Skeletal muscle cell (primary cell): ENCODE results near the gene REPS2.

Experiments
- DNase-seq: peaks from one replicate; pipeline ENCODE4 v3.0.0-alpha.2; 2010; ENCODE audit warnings: low read depth
- H3K4me3 ChIP-seq: 2 replicates; pipeline ENCODE4 v1.5.1; 2011; ENCODE audit warnings: low read depth, mild to moderate bottlenecking, control low read depth, low read length, moderate library complexity

The REPS2 gene

DNA sequence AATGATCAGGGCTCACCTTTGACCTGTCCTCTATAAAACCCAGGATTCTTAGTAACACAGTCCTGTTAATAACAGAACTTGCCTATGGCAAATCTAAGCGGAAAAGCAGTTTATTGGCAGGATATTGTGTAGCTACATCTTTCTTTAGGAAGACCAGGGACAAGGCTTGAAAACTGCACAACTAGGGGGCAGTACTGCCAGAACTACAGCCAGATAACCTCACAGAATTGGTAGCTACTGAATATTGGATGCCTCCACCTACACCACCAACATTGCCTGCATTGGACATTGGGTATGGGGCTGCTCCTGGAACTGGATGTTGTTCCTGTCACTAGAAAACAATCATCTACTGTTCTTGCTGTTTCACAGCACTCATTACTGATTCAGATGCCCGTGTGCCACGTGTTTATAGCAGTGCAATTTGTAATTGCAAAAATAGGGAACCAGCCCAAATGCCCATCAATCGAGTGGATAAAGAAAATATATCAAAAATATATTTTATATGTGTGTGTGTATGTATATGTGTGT lies 47.4 kb downstream of the REPS2 start:
- no peak overlapping the region for H3K4me3 ChIP-seq
- no peak for DNase-seq

DNA sequence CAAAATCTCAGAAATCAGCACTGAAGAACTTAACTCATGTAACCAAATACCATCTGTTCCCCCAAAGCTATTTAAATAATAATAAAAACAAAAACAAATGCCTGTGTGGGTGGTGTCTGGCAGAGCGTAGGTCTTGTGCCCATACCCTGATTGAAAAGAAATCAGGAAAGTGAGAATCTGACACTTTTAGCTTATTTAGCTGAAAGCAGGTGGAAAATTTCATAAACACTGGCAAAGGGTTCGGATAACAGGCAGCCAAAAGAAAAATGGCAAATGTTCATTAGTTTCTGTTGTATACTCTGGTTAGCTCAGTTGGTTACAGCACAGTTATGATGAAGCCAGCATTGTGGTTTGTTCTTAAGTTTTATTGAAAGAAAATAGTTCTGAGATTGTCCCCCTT lies 48.3 kb downstream of the REPS2 start:
- DNase-seq, result no peak
- no peak overlapping the region for H3K4me3 ChIP-seq

DNA sequence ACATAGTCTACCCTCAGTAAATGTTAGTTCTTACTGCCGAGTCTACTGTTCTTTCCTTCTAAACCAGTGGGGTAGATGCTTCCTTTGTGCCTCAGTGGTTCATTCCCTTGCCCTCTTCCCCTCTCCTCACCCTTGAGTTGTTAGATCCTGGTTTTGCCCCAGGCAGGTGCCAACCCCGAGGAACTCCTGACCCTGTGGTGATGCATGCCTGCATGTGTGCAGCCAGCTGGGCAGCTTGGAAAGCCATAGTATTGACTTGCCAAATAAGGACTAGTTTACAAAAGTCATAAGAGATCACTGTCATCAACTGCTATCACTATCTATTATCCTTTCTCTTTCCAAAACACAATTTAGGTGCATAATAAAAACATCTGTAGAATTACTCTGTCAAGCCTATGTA lies 50.9 kb downstream of the REPS2 start:
- no peak for DNase-seq
- H3K4me3 ChIP-seq, result no peak overlapping the region

DNA sequence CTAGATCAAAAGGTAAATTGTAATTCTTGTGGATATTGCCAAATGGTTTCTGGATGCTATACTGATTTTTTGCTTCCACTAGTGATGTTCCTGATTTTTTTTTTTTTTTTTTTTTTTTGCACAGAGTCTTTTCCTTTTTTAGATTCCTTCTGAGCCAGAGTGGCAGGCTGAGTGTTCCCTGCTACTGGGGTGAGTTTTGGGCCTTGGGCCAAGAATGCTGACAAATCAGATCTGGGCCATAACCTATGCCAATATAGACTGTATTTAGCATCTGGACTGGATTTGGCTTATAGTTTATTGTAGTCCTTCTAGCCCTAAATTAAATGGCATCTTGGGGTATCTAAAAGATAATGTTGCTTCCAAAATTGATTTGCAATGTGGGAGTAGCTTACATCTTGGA lies 52.8 kb downstream of the REPS2 start:
- no peak for DNase-seq
- no peak overlapping the region for H3K4me3 ChIP-seq

DNA sequence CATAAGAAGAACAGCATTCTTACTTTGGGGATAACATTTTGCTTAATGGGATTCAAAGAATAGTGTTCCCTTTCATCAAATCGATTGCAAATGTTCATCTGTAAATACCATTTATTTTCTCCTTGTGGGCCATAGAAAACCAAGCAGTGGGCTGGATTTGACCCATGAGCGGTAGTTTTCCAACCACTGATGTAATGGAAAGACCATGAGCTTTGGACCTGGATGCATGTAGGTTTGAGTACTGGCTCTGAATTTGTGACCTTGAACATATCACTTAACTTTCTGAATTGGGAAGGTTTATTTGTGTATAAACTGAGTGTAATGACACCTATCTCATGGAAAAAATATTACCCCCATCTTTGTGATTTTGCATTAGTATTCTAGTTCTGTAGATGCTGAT lies 54.3 kb downstream of the REPS2 start:
- H3K4me3 ChIP-seq, result no peak overlapping the region

DNA sequence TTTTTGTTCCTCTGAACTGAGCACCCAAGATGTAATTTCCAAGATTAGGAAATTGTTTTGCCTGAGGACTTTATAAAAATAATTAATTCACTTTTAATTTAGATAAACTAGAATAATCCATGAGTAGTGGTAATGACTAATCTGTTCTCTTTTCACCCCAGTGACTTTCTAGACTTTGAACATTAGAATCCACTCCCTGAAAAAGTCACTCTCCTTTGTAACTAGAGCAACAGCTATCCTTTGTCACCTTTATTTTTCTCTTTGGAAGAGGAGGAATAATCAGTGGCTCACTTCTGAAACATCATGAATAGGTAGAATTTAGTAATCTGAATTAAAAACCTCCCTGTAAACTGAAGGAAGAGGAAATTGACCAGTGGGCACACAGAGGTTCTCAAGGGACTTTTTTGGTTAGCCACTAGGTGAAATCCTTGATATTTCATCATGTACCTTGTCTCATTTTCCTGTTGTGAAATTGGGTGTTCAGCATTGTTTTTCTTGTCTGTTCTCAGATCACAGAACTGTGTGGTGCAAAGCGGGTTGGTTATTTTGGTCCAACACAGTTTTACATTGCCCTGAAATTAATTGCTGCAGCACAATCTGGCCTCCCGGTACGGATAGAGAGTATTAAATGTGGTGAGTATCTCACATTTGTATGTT lies 59.4 kb downstream of the REPS2 start:
- DNase-seq, result no peak
- H3K4me3 ChIP-seq, result no peak overlapping the region

More for the DNA sequence above, 54.3 kb downstream of the REPS2 start:
- no peak for DNase-seq

DNA sequence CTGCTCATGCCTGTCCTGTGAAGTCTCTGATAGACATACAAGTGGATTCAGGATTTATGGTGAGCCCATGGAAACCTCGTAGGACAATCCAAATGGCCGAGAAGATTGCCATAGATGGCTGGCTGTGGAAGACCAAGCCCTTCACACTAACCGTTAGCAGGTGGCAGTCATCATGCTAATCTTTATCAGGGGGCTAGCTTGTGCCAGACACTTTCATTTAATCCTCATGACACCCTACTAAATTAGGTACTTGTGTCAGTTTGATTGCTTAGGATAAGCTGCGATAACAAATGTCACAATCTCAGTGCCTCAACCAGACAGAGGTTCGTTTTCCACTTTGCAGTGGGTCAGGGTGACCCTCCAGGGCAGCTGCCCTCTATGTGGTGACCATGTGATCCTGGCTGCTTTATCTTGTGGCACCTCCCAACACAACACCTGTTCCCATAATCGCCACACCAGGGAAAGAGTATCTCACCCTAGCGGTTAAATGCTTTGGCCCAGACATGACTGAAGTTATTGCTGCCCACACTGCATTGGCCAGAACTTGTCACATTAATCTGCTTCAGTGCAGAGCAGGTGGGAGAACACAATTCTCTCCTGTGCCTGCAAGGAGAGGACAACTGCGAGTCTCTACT lies 60.8 kb downstream of the REPS2 start:
- no peak for DNase-seq
- no peak overlapping the region for H3K4me3 ChIP-seq

DNA sequence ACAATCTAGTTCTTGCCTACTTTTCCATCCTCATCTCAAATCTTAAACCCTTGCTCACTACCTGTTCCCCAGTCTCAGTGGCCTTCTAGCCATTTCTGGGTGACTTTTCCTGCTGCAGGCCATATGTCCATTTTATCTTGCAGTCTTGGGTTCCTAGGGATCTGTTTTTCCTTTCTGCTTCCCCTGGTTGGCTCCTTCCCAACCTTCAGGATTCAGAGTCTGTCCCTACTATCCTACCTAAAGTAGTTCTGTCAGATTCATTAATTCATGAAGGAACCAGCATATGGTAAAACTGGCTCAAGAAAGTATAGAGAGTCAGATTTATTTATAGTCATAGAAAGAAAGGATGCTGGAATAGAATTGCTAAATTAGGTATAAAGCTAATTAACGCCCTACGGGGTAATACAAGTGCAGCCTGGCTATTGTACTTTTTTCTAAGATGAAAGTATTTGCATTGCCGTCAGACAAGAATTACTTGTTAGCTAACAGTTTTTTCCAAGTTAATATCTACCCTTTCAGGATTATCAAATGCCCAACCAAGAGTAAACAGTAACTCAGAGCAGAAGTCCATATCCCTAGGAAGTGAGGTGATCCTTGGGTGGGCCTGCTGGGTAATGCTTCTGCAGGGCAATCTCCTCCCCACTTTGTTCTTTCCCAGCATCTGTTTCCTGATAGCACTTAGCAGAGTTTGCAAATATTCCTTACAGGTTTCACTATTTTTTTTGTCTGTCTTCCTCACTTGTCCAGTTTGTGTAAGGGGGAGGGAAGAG lies 63.6 kb downstream of the REPS2 start:
- no peak for DNase-seq
- H3K4me3 ChIP-seq, result no peak overlapping the region

DNA sequence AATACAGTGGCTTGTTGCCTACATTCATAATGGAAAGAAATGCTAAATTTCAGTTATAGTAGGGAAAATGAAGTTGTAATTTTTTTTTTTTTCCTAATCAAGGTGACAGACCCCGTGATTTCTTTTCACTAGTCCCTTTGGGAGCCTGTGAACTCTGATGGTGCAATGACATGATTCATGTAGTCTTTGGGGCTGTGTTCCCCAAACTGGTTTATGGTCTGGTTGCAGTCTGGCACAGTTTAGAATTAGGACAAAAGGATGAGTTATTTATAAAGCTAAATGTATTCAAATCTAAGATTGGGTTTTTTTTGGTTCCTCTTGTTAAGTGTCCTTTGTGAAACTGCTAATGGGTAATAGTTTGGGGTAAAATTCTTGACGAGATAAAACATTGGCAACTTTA lies 66.0 kb downstream of the REPS2 start:
- no peak for DNase-seq
- no peak overlapping the region for H3K4me3 ChIP-seq

DNA sequence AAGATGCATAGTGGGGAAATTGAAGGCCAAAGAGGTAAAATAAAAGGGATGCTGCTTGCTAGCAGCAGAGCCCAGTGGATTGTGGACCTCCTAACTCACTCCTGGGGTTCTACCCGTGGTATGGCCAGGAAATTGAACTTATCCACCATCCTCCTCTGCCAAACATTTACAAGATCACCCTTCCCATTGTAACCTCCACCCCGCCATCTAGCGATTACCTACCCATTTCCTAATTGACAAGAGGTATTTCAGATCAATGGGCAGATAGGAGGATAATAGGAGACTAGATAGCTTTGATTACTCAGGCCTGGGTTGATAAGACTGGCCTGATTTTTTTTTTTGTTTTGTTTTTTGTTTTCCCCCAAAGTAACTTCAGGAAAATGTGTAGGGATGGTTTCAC lies 67.8 kb downstream of the REPS2 start:
- no peak overlapping the region for H3K4me3 ChIP-seq
- DNase-seq, result no peak

DNA sequence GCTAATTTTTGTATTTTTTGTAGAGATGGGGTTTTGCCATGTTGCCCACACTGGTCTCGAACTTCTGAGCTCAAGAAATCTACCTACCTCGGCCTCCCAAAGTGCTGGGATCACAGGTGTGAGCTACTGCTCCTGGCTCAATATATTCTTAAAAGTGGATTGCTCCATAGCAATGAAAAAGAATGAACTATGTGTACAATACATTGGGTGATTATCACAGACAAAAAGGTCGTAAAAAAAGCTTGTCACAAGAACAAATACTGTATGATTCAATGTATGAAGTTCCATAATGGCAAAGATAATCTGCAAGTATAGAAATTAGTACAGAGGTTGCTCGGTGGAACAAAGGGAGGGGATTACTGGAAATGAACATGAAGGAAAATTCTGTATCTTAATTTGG lies 70.7 kb downstream of the REPS2 start:
- no peak for DNase-seq
- H3K4me3 ChIP-seq, result no peak overlapping the region

DNA sequence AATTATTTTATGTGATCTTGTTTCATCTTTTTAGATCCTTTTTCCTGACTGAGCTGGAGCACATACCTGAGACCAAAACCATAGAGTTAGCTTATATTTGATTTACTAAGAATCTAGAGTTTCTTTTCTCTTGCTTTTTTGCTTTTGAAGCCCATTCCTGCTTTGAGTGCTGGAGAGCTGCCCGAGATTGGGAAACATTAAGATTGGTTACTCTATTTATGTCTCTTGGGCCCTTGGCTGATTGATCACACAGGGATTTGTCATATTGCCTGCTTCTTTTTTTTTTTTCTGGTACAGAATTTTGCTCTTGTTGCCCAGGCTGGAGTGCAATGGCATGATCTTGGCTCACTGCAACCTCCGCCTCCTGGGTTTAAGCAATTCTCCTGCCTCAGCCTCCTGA lies 73.9 kb downstream of the REPS2 start:
- H3K4me3 ChIP-seq, result no peak overlapping the region
- DNase-seq, result no peak

DNA sequence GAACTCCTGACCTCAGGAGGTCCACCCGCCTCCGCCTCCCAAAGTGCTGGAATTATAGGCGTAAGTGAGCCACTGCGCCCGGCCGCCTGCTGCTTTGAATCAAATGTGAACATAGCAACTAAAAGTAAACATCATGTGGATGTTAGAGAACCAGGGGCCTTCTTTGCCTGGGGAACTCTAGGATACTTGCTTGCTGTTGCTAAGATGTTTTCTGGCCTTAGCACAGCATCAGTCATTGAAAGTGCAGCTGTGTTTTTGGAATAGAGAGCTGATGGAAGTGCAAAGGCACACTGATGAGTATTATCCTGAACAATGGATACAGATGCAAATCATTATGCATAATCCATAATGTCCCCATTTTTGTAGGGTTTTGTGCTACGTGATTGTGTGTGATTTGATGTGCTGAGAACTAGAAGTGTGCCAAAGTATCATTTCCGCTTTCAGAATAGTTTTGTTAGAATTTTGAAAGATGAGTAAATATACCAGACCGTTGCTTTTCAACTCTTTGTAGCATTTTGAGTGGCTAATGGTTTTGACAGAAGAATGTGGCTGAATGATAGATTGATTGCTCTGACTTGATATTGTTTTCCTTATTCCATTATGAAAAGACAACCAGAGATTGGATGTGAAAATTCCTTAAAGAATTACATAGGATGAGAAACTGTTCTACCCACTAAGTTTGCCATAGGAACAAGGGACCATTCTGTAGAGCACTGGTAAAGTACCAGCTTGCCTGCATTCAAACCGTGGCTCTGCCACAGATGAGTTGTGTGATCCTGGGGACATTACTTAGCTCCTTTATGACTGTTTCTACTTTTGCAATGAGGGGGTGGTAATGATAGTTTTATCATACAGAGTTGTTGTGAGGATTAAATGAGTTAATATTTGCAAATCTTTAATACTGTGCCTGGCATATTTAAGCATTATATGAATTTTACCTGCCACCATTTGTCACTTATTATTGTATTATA lies 74.7 kb downstream of the REPS2 start:
- H3K4me3 ChIP-seq, result no peak overlapping the region
- no peak for DNase-seq

DNA sequence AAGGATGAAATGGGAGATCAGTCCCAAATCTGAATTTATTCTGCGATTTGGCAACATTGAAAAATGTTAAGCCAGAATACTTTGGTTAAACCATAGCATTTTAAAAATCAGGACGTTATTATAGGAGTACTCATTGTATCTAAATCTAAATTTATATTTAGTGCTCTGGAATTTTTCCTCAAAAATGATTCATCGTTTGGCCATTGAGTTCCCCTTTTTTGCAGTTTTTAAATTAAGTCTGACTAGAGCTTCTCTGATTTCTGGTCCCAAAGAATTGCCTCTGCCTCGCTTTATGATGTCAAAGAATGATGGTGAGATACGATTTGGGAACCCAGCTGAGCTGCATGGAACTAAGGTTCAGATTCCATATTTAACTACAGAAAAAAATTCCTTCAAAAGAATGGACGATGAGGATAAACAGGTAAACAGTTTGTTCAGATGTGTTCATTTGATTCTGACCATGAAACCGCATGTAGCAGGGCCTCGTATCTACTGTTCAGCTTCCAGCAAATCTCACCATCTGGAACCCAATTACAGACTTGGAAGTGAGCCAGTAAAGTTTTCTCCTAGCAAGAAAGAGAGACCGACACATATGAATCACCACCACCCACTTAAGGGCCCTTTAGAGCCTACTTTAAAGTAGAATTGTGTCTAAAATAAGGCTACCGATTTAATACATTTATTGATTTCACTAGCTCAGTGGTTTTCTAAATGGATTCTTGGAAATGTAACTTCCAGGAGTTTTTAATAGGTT lies 75.6 kb downstream of the REPS2 start:
- H3K4me3 ChIP-seq, result no peak overlapping the region
- DNase-seq, result no peak

DNA sequence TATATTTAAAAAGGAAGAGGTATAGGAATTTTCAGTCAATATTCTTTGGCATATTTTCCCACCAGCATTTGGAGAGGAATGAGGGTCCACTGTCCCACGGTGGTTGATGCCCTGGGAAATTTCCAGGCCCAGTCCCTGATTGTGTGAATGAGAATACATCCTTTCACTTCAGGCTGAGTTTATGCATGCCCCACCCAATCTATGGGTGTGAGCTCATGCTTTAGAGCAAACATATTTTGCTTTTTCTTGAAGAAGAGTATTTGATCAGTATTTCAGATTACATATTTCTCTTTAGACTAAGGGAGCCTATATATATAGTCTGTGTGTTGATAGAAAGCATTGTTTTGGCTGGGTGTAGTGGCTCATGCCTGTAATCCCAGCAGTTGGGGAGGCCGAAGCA lies 77.2 kb downstream of the REPS2 start:
- no peak overlapping the region for H3K4me3 ChIP-seq
- no peak for DNase-seq

DNA sequence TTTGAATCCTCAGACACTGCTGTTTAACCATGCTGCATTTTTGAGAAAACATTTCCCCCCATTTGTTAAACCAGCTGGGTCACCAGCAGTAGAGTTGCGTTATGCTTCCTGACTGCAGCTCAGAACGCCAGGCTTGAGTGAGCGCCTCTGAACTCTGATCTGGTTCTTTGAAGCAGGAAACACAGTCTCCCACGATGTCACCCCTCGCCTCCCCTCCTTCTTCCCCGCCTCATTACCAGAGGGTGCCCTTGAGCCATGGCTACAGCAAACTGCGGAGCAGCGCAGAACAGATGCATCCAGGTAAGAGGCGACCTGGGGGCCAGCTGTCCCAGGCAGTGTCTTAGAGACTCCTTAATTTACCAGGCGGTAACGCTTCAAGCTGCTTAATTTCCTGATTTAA lies 78.4 kb downstream of the REPS2 start:
- no peak overlapping the region for H3K4me3 ChIP-seq
- no peak for DNase-seq

DNA sequence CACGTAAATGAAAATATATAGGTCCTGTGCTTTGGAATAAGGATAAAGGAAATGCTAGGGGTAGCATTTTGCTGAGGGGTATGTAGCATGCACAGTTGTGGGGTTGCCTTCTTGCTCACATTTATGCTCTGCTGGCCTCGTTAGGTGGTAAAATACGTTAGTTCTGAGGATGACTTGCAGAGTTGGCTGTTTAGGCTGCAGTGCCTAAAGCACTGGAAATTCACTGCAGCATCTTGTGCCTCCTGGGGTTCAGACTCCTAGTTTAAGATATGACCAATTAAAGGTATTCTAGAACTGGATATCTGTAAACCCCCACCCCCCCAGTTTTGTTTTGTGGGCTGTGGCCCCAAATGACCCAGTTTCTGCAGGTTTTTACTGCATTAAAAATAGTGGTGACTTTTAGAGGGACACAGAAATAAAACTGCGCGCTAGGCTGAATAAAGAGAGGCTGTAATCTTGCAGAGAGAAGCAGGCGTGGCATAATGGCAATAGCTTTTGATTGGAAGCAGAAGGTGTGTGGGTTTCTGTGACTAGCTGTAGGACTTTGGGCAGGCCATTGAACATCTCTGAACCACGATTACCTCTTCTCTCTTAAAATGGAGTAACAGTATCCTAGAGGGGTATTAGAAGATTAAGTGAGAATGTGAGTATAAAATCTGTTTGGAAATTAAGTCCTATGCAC lies 79.3 kb downstream of the REPS2 start:
- H3K4me3 ChIP-seq, result no peak overlapping the region
- no peak for DNase-seq

DNA sequence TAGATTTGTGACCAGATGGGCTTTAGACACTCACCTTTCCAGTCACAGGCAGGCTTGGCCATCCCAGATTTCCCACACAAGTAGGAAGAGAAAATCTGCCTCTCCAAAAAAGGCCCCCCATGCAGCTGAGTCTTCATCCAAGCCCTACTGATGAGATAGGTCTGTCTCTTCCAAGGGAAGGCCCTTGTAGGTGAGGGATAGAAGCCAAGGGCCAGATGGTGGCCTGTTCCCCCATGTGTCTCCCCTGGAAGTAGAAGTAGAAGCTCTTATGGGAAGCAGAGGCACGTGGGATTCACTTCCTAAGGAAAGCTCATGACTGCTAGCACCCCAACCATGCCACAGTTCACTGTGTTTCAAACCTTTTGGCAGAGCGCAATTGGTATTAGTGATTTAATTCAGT lies 81.5 kb downstream of the REPS2 start:
- no peak for DNase-seq

More for the DNA sequence above, 81.5 kb downstream of the REPS2 start:
- H3K4me3 ChIP-seq, result no peak overlapping the region
